Stromal cell of bone marrow (primary cell): ENCODE measurements around the gene GLP1R.

ENCODE experiments used
- DNase-seq: peaks from one replicate; pipeline ENCODE4 v3.0.0-alpha.2; 2012; ENCODE audit warnings: low read depth

GLP1R gene

DNA sequence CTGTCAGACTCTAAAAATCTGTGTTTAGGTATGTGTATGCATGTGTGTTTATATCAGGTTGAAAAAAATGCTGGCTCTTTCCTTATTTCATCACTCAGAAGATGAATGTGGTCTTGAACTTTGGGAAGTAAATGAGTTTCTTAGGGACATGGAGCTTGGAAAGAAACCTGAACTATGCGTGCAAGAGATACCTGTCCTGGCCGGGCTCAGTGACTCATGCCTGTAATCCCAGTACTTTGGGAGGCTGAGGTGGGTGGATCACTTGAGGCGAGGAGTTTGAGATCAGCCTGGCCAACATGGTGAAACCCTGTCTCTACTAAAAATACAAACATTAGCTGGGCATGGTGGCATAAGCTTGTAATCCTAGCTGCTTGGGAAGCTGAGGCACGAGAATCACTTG lies 4.4 kb upstream of the GLP1R start:
- DNase-seq, result no peak

DNA sequence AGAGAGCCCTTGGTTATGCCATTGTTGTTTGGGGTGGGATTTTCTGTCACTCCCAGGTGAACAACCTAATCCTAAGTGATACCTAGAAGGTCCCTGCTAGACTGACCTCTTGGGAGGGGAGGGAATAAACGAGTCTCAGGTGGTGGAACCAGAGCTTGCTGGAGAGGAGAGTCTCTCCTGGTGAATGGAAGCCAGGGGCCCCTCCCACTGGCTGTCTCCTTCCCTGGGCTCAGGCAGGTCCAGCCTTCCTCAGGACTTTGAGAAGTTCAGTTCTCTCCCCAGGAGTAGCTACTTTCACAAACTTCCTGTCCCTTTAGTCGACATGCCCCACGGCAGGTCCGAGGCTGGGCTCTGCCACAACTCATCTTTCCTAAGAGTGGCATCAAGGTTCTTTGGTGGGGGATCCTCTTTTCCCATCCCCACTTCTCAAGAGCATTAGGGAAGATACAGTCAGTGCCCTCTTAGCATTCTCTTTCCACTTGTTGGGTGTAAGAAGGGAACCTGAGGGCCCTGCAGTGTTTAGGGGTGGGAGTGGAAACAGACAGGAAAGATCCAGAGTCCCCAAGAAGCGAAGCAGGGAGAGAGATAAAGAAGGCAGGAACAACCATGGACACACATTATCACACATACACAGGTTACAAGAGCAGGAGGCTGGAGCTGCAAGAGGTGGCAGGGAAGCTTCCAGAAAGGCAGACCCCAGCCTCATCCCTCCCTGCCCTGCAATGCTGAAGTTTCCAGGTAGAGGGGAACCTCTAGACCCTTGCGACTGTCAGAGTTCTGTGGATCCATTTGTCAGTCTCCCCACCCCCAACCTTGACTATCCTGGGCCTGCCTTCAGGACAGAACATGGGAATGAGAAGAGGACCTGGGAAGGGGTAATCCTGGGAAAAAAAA lies 900 bp upstream of the GLP1R start:
- no peak for DNase-seq

DNA sequence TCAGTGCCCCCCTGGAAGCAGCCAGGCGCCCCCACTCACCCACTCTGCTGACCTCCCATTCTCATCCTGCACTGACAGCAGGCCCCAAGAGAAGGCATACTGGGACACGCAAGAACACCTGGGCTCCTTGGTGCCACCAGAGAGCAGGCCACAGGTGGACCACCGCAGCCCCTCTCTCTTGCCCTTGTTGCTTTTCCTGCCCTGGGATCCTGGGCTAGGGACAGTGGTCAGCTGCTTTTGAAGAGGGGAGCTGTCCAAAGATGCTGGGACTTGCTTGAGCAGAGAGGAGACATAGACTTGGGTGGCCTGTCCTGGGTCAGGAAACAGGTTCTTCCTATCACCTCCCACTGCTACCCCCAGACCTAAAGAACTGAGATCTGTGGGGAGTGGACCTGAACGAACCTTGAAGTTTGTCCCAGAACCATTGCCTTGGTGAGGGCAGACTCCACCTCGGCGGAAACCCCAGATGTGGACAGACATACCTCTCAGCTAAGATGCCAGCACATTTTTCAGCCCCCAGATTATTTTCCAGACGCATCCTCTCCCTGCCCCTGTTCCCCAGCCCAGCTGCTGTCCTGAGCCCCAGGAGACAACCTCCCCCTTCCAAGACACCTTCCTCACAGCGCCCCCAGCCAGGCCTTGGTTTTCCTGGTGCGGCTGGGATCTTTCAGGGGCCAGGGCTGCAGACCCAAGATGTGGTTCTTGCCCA lies 1.1 kb downstream of the GLP1R start:
- no peak for DNase-seq

DNA sequence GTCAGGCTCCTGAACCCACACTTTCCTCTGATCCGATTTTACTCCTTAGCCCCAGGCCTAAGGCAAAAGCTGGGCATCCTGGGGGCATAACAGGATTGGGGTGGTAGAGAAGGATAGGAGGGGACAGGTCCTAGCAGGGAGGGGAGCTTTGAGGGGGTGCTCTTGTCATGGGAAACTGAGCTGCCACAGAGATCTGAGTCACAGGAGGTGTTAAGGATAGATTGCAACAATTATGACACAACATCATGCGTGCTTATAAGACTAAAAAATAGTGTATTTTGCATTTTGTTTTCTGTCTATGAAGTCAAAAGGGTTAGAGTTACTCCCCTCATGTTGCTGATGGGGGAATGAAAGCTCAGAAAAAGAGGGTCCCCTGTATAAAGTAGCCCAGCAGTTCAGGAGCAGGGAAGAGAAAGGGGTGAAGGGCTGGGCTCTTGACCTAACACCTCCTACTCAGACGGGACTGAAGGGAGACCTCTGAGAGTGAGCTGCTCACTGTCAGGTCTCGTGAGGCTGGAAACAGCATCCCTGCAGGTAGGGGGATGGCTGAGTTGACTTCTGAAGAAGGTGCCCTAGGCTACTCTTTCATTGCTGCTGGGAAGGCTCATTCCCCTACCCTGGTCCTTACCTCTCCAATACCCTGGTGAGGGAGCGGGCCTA lies 2.0 kb downstream of the GLP1R start:
- no peak for DNase-seq

DNA sequence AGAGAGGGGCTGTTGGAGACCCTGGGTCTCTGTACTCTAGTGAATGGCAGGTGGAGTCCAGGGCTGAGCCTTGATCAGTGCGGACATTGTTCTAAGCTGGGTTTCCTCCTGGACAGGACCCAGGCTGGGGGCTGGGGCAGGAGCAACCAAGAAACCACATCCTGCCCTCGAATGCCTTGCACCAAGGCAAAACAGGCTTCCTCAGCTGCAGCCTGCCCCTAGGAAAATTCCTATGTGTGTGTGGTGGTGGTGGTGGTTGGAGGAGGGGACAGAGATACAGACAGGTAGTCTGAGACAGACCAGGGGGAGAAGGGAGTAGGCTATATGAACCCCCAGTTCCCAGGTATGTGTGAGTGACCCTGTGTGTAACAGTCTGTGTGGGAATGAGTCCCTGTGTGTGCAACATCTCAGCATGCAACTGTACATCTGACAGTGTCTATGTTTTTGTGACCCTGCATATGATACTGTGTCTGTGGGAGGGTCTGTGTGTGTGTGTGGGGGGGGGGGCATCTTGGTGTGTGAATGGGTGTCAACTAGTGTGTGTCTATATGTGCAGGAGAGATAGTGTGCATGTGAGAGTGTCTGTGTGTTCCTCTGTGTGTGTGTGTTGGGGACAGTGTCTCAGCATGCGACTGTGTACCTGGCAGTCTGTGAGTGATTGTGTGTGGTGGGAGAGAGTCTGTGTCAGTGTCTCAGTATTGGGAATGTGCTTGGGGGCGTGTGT lies 3.0 kb downstream of the GLP1R start:
- DNase-seq, result no peak

DNA sequence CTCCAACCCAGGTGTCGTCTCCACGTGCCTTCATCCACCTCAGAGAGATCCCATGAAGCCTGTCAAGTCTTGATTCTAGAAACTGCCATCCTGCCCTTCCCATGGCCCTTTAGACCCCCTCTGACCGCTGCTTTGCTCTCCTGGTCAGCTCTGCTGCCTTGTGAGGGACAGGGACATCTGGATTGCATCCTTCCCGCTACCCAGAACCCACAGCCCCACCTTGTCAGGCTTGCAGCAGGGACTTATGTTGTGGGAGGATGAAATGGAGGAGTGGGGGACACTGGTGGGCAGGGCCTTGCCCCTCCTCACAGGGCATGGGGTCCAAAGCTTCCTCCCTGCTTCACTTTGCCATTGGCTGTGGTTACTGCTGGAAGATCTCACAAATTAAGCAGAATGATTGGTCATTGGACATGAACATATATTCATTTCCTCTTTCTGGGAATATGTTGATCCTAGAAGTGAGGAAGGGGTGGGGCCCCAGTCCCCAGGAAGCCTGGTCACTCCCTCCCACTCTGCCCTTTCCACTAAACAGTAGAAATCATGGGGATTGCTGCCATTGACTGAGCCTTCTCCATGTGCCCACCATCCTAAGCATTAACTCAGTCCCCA lies 4.5 kb downstream of the GLP1R start:
- no peak for DNase-seq

DNA sequence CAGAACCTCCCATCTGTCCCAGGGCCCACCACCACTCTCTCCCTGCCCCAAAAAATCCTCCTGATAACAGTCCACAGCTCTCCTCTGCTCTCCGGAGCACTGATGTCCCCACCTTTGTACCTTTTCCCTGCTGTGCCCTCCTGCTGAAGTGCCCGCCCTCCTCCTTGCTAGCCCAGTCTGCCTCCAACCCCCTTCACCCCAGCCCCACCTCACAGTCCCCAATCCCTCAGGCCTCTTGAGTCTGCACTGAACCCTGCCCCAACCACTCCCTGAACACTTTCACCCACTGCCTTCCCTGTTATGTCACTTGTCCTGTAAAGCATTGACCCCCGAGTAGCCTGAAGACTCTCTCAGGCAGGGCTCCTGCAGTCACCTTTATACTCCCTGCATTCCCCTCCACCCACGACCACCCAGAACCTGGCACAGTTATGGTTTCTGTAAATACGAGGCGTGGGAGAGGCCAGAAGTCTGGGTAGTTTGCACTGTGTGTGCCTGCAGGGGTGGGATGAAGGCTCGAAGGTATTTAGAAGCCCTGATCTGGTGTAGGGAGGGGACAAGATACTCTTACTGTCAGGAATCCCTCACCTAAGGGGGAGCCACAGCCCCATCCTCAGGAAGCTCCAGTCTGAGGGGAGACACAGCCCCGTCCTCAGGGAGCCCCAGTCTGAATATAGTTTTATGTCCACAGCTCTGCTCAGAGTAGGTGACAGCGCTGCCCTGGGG lies 5.4 kb downstream of the GLP1R start:
- DNase-seq, result no peak

DNA sequence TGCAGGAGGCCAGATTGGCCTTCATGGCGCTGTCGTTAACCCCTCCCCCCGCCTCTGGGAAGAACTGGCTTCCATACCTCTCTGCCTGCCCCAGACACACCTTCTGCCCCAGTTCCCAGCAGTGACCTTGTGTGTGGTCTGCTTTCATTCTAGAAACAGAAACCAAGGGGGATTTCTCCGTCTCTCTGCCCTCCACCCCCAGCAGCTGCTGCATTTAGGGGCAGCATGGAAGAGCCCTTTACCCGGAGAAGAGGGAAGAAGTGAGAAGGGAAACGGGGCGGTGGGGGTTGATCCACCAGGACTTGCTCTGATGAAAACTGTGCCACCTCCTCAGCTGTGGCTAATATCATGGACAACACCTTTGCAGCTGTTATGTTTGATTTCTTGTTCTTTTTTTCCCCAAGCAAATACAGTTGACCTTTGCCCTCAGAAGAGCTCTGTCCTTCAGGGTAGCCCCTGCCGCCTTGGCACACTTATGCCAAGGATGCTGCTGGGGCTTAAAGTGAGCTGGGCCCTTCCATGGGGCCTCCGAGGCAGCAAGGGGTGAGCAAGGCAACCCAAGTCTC lies 6.1 kb downstream of the GLP1R start:
- DNase-seq, result no peak

DNA sequence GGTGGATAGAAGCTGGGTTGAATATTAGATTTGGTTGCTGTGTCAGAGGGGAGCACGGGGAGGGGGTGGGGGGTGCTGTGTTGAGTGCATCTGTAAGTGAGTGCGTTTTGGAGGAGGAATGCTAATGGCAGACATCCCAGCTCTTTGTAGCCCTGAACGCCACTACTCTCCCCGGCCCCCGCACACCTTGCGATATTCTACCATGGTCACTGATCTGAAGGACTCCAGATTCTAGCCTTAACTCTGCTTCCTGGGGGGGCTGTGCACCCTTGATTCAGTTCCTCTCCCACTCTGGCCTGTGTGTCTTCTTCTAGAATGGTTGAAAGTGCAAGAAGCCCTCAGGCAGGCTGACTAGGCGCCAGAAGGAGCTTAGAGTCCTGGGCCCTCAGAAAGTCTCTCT lies 7.1 kb downstream of the GLP1R start:
- DNase-seq, result no peak

DNA sequence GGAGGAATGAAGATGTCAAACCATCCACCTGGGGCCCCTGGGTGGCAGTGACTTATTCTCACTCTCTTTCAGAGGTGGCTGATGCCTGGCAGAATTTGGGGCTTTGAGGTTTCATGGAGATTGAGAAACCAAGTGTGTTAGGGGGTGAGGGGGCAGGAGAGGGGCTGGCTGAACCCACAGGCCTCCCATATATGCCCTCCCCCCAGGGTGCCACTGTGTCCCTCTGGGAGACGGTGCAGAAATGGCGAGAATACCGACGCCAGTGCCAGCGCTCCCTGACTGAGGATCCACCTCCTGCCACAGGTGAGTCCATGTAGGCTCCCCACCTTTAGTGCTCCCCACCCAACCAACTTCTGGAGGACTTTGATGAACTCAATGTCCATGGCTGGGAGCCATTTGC lies 7.6 kb downstream of the GLP1R start:
- DNase-seq, result no peak

DNA sequence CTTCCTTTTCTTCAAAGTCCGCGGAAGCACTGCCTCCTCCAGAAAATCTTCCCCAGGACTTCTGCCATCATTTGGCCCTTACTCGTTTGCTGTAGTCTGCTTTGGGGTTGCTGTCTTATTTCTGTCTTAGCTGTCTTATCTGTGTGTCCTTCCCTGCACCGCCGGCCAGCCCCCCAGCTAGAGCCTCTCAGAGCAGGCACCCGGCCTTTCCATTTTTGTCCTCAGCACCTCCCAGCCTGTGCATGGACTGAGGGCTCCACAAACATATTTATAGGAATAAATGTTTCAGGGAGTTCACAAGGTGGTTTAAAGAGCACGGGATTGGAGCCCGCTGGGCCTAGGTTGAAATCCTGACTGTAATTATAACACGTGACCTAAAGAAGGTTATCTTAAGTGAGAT lies 8.1 kb downstream of the GLP1R start:
- DNase-seq, result no peak

DNA sequence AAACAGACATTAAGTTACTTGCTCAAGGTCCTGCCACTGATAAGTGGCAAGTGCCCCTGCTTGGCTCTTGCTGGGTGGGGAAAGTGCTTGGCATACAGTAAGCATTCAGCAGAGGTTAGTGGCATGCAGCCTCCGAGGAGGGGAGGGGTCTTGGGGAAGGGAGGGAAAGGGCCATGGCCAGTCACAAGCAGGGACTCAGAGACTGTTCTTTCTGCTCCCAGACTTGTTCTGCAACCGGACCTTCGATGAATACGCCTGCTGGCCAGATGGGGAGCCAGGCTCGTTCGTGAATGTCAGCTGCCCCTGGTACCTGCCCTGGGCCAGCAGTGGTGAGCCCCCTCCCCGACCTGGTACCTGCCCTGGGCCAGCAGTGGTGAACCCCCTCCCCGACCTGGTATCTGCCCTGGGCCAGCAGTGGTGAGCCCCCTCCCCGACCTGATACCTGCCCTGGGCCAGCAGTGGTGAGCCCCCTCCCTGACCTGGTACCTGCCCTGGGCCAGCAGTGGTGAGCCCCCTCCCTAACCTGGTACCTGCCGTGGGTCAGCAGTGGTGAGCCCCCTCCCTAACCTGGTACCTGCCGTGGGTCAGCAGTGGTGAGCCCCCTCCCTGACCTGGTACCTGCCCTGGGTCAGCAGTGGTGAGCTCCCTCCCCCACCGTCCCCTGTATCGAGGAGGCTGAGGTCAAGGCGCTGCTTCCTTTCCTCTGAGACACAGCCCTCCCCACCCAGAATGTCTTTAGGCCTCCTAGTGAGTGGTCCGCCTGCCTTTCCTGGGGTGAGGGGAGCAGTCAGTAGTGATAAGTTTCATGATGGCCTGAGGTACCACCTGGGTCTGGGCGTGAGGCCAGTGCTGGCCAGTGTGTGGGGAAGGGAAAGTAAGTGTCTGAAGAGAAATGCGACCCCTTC lies 8.9 kb downstream of the GLP1R start:
- no peak for DNase-seq

DNA sequence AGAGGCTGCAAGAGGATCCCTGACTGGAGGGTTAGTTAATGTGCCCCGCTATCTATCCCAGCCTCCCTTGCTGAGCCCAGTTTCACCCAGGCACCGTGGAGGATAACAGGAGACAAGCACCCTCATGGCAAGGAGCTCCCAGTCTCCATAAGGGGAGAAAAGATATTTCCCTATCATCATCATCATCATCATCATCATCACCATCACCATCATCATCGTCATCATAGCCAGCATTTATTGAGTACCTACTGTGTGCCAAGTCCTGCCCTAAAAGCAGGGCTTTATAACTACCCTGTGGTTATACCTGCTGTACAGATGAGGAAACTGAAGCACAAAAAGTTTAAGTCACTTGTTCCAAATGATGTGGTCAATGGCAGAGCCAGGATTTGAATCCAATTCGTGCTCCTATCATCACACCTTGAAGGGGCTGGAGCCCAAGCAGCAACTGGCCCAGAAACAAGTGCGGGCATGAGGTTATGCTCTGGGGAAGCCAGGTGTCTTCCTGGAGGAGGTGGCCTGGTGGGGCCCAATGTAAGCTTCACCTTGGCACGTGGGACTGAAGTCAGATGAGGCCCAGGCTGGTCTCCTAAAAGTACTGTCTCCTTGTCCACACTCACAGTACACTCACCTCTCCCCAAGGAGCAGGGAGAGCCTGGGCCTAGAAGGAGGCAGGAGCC lies 10.0 kb downstream of the GLP1R start:
- DNase-seq, result no peak

DNA sequence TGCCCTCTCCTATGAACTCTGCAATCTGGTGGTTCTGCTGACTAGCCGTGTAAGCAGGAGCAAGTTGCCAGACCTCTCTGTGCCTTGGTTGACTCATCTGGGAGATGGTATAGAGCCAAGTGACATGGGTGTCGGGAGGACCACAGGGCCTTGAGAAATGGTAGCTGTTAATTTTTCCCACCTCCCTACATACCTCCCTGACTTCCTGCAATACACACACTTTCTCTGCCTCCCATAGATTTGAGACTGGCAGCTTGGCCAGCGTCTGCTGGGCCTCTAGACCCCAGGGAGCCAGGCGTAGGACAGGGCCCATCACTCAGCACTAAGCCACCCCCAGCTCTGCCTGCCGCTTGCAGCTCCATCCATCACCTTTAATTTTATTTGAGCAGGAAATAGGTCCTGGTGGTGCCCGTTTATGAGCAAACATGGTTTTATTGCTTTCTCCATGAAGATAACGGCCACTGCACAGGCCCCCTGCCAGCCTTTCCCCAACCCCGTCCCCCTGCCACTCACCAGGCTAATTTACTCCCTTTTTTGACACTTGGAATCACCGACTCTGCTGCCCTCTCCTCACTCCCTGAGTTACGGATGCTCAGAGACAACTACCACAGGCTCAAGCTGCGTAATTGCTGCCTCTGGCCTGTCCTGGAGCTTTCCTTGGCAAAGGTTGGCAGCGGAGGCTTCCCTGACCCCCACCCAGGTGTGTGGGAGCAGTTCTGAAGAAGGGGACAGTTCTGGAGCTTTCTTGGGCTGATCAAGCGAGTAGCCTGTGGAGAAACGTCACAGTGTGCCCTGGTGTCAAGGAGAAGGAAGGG lies 11.1 kb downstream of the GLP1R start:
- no peak for DNase-seq

DNA sequence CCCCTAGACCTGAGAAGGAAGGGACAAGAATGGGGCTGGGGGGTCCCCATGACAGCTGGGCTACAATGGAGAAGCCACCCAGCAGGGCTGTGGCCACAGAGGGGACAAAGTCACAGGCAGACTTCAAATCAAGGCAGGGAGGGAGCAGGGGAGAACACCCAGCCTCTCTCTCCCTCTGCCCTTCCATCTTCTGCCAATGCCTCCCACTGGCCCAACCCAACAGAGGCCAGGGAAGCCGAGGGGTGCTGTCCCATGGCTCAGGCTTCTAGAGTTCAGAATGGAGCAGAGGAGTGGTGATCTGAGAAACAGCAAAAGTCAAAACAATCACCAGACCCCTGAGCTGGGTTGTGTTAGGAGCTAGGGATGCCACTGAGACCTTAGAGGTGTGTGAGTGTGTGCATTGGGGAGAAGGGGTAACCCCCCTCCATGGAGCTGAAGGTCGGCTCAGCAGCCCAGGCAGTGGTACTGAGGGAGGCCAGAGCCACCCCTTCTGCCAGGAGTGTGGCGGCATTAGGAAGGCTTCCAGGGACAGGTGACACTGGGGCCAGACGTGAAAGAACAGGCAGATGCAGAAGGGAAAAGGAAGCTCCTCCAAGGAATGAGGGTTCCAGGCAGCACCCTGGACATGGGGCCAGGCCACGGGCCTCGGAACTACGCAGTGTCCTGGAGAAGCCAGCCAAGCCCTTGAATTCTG lies 12.0 kb downstream of the GLP1R start:
- no peak for DNase-seq

DNA sequence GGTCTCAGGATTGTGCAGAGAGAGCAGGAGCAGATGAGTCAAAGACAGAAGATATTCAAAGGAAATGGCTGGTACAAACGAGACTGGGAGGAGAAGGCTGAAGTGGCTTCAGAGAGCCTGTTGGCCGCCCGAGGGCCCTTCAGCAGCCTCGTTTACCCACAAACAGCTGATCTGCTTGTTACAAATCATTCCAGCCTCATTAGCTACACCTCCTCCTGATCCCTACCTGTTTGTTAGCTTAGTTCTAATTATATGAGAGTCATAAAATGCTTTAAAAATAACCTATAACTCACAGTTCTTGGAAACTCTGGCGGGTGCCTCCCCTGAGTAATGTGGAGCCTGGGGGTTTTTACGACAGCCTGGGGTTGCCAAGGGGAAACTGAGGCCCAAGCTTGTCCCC lies 12.6 kb downstream of the GLP1R start:
- no peak for DNase-seq

DNA sequence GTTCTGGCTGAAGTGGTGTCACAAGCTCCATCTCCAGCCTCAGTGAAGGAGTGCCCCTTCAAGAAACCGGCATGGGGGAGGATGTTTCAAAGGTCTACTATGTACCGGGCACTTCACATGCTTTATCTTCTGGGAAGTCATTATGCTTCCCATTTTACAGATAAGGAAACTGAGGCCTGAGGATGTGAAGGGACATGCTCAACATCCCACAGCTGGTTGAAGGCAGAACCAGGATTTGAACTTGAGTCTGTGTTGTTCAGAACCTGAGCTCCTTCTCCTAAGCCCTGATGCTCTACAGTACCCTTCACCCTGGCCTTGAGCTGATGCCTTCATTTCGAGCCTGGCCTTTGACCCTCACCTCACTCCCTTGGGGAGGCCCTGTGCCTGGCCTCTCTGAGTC lies 13.0 kb downstream of the GLP1R start:
- no peak for DNase-seq
